ENCODE results near the gene ZNF148. TPM values are rescaled to one million over a fixed set of nuclear protein-coding genes. Genes with fewer than 3 reads are reported as not detected.

ZNF148 gene
- total RNA-seq, 6 experiments from 2014 or later, result 14.3 to 22.6 (median 20.4) TPM

DNA sequence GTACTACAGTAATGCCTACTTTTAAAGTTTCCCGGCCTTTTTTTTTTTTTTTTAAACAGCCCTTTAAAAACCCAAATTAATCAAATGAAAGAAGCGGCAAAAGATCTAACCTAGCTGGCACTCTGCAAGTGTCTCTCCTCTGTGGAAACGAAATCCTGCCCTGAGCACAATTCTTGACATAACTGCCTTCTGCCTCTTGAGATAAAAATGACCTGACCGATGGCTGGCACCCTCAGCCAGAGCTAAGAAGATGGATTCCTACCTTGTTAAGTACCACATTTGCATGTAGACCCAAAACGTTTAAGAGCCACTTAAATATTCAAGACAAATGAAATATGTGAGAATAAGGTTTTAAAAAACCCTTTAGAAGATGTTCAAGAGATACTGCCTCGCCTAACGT lies 146.0 kb downstream of the ZNF148 start:
- Histone ChIP-seq H3K4me3 (no peak overlapping the region), H3K27me3 (no peaks in the 10 kb centered on the region), H3K4me1 (no peaks in the 10 kb centered on the region), H3K36me3 (peaks cover 0 to 15% (median under 1%) of the 10 kb centered on the region in 4 donors), H3K27ac (no peak overlapping the region), H3K9me3 (no peaks in the 10 kb centered on the region)
- WGBS (ENCODE audit: insufficient coverage, low coverage, low lambda C conversion rate, missing lambda C conversion rate), result 83% methylated on average over 7 of the region's 7 CpGs
- TF ChIP-seq POLR2A (IDR thresholded peaks at IDR 0.05), result no peak
- TF ChIP-seq, protein P1, sequence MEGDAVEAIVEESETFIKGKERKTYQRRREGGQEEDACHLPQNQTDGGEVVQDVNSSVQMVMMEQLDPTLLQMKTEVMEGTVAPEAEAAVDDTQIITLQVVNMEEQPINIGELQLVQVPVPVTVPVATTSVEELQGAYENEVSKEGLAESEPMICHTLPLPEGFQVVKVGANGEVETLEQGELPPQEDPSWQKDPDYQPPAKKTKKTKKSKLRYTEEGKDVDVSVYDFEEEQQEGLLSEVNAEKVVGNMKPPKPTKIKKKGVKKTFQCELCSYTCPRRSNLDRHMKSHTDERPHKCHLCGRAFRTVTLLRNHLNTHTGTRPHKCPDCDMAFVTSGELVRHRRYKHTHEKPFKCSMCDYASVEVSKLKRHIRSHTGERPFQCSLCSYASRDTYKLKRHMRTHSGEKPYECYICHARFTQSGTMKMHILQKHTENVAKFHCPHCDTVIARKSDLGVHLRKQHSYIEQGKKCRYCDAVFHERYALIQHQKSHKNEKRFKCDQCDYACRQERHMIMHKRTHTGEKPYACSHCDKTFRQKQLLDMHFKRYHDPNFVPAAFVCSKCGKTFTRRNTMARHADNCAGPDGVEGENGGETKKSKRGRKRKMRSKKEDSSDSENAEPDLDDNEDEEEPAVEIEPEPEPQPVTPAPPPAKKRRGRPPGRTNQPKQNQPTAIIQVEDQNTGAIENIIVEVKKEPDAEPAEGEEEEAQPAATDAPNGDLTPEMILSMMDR (IDR thresholded peaks at IDR 0.05), result no peak
- intact Hi-C loops (cut with DNase I), result no loop called here
- DNase-seq (no peak), ATAC-seq (no peak)

DNA sequence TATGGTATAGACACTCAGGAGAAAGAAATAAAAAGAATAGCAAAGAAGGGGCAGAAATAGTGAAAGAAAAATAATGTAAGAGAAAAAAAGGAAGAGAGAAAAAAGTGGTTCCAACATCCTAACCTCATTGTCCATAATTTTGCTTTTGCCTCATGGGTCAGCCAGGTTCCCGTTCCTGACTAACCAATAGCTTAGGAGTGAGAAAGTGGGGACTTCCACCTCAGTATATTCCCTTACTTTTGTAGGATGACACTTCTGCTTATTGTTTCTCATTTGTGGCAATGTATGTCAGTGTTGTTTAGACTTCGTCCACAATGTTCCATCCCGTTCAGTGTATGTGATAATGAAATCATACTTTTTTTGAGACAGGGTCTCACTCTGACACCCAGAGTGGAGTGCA lies 153.3 kb downstream of the ZNF148 start:
- DNase-seq (no peak), ATAC-seq (no peak)
- H3K4me3 ChIP-seq, result no peak overlapping the region
- no peaks in the 10 kb centered on the region for H3K9me3 ChIP-seq
- TF ChIP-seq, protein P1 (IDR thresholded peaks at IDR 0.05), result no peak
- TF ChIP-seq POLR2A (IDR thresholded peaks at IDR 0.05), result no peak
- H3K4me1 ChIP-seq, result no peaks in the 10 kb centered on the region
- no peaks in the 10 kb centered on the region for H3K36me3 ChIP-seq
- intact Hi-C loops (cut with DNase I), result no loop called here
- no peaks in the 10 kb centered on the region for H3K27me3 ChIP-seq
- H3K27ac ChIP-seq, result no peak overlapping the region
- 49% methylated on average over 3 of the region's 3 CpGs for WGBS (ENCODE audit: insufficient coverage, low coverage, low lambda C conversion rate, missing lambda C conversion rate)

DNA sequence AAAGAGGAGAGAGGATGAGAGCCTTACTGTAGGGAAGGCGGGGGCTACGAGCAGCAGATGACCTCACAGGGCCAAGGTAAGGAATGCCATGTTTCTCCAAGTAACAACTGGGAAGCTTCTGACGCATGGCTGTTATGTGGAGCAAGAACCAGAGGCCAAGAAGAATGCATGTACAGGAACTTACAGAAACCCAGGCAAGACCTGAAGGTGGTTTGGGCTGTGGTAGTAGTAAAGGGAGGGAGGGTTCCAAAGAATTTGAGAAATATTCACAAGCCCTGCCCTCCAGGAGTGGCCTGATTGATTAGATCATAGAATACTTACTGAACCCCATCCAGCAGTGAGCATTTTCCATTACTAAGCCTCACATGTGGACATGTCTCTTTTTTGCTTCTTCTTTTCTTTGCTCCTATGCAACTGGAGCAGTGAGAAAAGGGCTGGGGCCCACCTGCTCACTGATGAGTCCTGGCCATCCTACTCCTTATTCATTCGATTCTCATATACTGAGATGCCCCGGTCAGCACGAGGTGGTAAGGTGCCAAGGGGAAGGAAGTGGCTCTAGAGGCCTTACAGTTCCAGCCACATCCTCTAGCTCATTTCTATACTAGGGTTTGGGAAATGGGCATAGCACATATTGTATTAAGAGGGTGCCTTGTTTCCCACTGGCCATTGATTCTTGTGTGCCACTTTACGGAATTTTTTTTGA lies 154.2 kb downstream of the ZNF148 start:
- Histone ChIP-seq H3K27ac (no peak overlapping the region), H3K4me1 (no peaks in the 10 kb centered on the region), H3K4me3 (no peak overlapping the region), H3K27me3 (no peaks in the 10 kb centered on the region), H3K9me3 (no peaks in the 10 kb centered on the region), H3K36me3 (no peaks in the 10 kb centered on the region)
- ATAC-seq (peak in 2 of 4 donors; percentile 17 to 30), DNase-seq (no peak)
- intact Hi-C loops (cut with DNase I), result no loop called here
- TF ChIP-seq POLR2A (IDR thresholded peaks at IDR 0.05), result no peak
- TF ChIP-seq, protein P1 (IDR thresholded peaks at IDR 0.05), result no peak
- WGBS (ENCODE audit: insufficient coverage, low coverage, low lambda C conversion rate, missing lambda C conversion rate), result 56% methylated on average over 7 of the region's 7 CpGs

DNA sequence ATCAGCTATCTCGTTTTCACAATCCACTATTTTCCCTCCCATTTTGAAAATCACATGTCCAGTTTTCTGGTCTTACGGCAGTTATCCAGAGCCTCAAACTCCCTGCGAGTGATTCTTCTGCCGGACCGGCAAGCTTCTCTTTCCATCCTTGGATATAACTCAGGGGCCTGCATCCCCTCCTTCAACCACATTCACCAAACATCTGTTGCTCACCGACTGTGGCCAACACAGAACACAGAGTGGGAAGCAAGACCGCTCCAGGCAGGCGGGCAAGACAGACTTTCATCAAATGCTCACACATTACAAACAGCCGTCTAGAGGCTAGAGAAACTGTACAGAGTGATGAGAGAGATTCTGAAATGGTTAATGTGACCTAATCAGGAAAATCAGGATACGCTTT lies 154.9 kb downstream of the ZNF148 start:
- intact Hi-C loops (cut with DNase I), result no loop called here
- Histone ChIP-seq H3K36me3 (no peaks in the 10 kb centered on the region), H3K4me3 (no peak overlapping the region), H3K9me3 (no peaks in the 10 kb centered on the region), H3K27me3 (no peaks in the 10 kb centered on the region), H3K27ac (no peak overlapping the region), H3K4me1 (no peaks in the 10 kb centered on the region)
- 82% methylated on average over 10 of the region's 10 CpGs for WGBS (ENCODE audit: insufficient coverage, low coverage, low lambda C conversion rate, missing lambda C conversion rate)
- TF ChIP-seq POLR2A (IDR thresholded peaks at IDR 0.05), result no peak
- TF ChIP-seq, protein P1 (IDR thresholded peaks at IDR 0.05), result no peak
- ATAC-seq (no peak), DNase-seq (no peak)
